ENCODE measurements around the gene TNS3.

TNS3 gene

GRCh38 chr7:47531584-47532492 is 50.1 kb downstream of the TNS3 start:
- Histone ChIP-seq H3K27me3 (replicated peaks in 2 of 5; ENCODE audit: control insufficient read depth in 4 of 5, insufficient read depth in 5 of 5, low read length in 4 of 5) (peaks cover 0 to 6% (median 0%) of the 10 kb centered on the region in 5 experiments), H3K9me3 (ENCODE audit: control extremely low read depth in 1 of 5, control insufficient read depth in 4 of 5, insufficient read depth in 2 of 5, low read depth in 1 of 5, low read length in 4 of 5) (peaks cover 0 to 11% (median 4%) of the 10 kb centered on the region in 5 experiments), H3K4me3 (ENCODE audit: control insufficient read depth in 1 of 7, extremely low read depth in 1 of 7, insufficient read depth in 4 of 7, low read depth in 2 of 7, low read length in 6 of 7) (no peak overlapping the region), H3K36me3 (ENCODE audit: control insufficient read depth in 4 of 4, insufficient read depth in 4 of 4, low read length in 3 of 4) (peaks cover 7 to 41% (median 23%) of the 10 kb centered on the region in 4 experiments), H3K4me1 (ENCODE audit: control extremely low read depth in 1 of 4, control insufficient read depth in 4 of 4, insufficient read depth in 4 of 4, low read length in 3 of 4) (peaks cover 0 to 6% (median 2%) of the 10 kb centered on the region in 4 experiments), H3K27ac (ENCODE audit: insufficient read depth in 1 of 2, low read depth in 1 of 2, low read length in 2 of 2, poor library complexity in 1 of 2, severe bottlenecking in 2 of 2) (no peak overlapping the region)
- whole genome bisulfite sequencing (ENCODE audit: insufficient coverage) = 87% methylated on average over 6 of the region's 17 CpGs
- DNase-seq = no peak
- CTCF ChIA-PET = interaction anchor here (0.8 to 1.1 kb wide), 2 partner anchors 11 to 14 kb away, joined by 3 to 4 read pairs; no protein-coding TSS in a partner anchor
- POLR2A ChIA-PET = interaction anchor here (0.6 kb wide), 1 partner anchor 39 kb away, joined by 5 read pairs; no protein-coding TSS in a partner anchor

- no peaks in the 10 kb centered on the region for H3K27me3 ChIP-seq (replicated peaks in 2 of 5; ENCODE audit: control insufficient read depth in 4 of 5, insufficient read depth in 5 of 5, low read length in 4 of 5)
- WGBS (ENCODE audit: insufficient coverage) = 94% methylated on average over 2 of the region's 6 CpGs
- DNase-seq = no peak
- no peaks in the 10 kb centered on the region for H3K4me1 ChIP-seq (ENCODE audit: control extremely low read depth in 1 of 4, control insufficient read depth in 4 of 4, insufficient read depth in 4 of 4, low read length in 3 of 4)
- peaks cover 0 to 11% (median 4%) of the 10 kb centered on the region in 5 experiments for H3K9me3 ChIP-seq (ENCODE audit: control extremely low read depth in 1 of 5, control insufficient read depth in 4 of 5, insufficient read depth in 2 of 5, low read depth in 1 of 5, low read length in 4 of 5)
- CTCF ChIA-PET = interaction anchor here (1.4 to 1.5 kb wide), 2 partner anchors 9 to 43 kb away, joined by 3 to 5 read pairs; no protein-coding TSS in a partner anchor
- no peak overlapping the region for H3K4me3 ChIP-seq (ENCODE audit: control insufficient read depth in 1 of 7, extremely low read depth in 1 of 7, insufficient read depth in 4 of 7, low read depth in 2 of 7, low read length in 6 of 7)
- POLR2A ChIA-PET = no interaction called here
- peaks cover 10 to 51% (median 33%) of the 10 kb centered on the region in 4 experiments for H3K36me3 ChIP-seq (ENCODE audit: control insufficient read depth in 4 of 4, insufficient read depth in 4 of 4, low read length in 3 of 4)
- no peak overlapping the region for H3K27ac ChIP-seq (ENCODE audit: insufficient read depth in 1 of 2, low read depth in 1 of 2, low read length in 2 of 2, poor library complexity in 1 of 2, severe bottlenecking in 2 of 2)
These were observed 51.9 kb downstream of the TNS3 start for GRCh38 chr7:47529826-47530555.

- ChIA-PET CTCF (interaction anchor here (1.4 to 1.5 kb wide), 2 partner anchors 9 to 43 kb away, joined by 3 to 5 read pairs; no protein-coding TSS in a partner anchor), POLR2A (no interaction called here)
- H3K27me3 ChIP-seq (replicated peaks in 2 of 5; ENCODE audit: control insufficient read depth in 4 of 5, insufficient read depth in 5 of 5, low read length in 4 of 5) = no peaks in the 10 kb centered on the region
- H3K9me3 ChIP-seq (ENCODE audit: control extremely low read depth in 1 of 5, control insufficient read depth in 4 of 5, insufficient read depth in 2 of 5, low read depth in 1 of 5, low read length in 4 of 5) = peaks cover 0 to 11% (median 4%) of the 10 kb centered on the region in 5 experiments
- H3K4me1 ChIP-seq (ENCODE audit: control extremely low read depth in 1 of 4, control insufficient read depth in 4 of 4, insufficient read depth in 4 of 4, low read length in 3 of 4) = no peaks in the 10 kb centered on the region
- no peak overlapping the region for H3K4me3 ChIP-seq (ENCODE audit: control insufficient read depth in 1 of 7, extremely low read depth in 1 of 7, insufficient read depth in 4 of 7, low read depth in 2 of 7, low read length in 6 of 7)
- H3K27ac ChIP-seq (ENCODE audit: insufficient read depth in 1 of 2, low read depth in 1 of 2, low read length in 2 of 2, poor library complexity in 1 of 2, severe bottlenecking in 2 of 2) = no peak overlapping the region
- no peak for DNase-seq
- WGBS (ENCODE audit: insufficient coverage) = no CpG with 5 or more reads among the region's 1 CpG
- peaks cover 11 to 55% (median 32%) of the 10 kb centered on the region in 4 experiments for H3K36me3 ChIP-seq (ENCODE audit: control insufficient read depth in 4 of 4, insufficient read depth in 4 of 4, low read length in 3 of 4)
These were observed 52.5 kb downstream of the TNS3 start for GRCh38 chr7:47529405-47529804.

DNA sequence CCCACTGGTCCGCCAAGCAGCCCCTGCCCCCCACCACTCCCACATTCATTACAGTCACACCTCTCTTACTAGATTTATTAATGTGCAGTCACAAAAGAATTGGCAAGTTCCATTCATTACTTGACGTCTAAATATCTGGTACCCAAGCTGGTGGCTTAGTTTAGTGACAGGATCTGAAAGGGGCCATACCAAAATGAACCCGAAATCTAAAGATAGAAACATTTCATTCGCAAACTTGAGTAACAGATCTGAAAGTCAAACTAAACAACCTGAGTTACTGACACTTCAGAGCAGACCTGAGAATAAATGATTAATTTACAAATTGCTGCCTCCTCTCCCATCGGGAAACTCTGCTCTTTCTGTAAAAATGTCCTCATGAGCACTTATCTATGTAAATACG is 53.4 kb downstream of the TNS3 start:
- Histone ChIP-seq H3K9me3 (ENCODE audit: control extremely low read depth in 1 of 5, control insufficient read depth in 4 of 5, insufficient read depth in 2 of 5, low read depth in 1 of 5, low read length in 4 of 5) (peaks cover 0 to 11% (median 4%) of the 10 kb centered on the region in 5 experiments), H3K4me3 (ENCODE audit: control insufficient read depth in 1 of 7, extremely low read depth in 1 of 7, insufficient read depth in 4 of 7, low read depth in 2 of 7, low read length in 6 of 7) (no peak overlapping the region), H3K27me3 (replicated peaks in 2 of 5; ENCODE audit: control insufficient read depth in 4 of 5, insufficient read depth in 5 of 5, low read length in 4 of 5) (no peaks in the 10 kb centered on the region), H3K27ac (ENCODE audit: insufficient read depth in 1 of 2, low read depth in 1 of 2, low read length in 2 of 2, poor library complexity in 1 of 2, severe bottlenecking in 2 of 2) (no peak overlapping the region), H3K4me1 (ENCODE audit: control extremely low read depth in 1 of 4, control insufficient read depth in 4 of 4, insufficient read depth in 4 of 4, low read length in 3 of 4) (no peaks in the 10 kb centered on the region), H3K36me3 (ENCODE audit: control insufficient read depth in 4 of 4, insufficient read depth in 4 of 4, low read length in 3 of 4) (peaks cover 15 to 64% (median 37%) of the 10 kb centered on the region in 4 experiments)
- ChIA-PET CTCF (no interaction called here), POLR2A (no interaction called here)
- 96% methylated on average over 4 of the region's 6 CpGs for WGBS (ENCODE audit: insufficient coverage)
- no peak for DNase-seq

- Histone ChIP-seq H3K36me3 (ENCODE audit: control insufficient read depth in 4 of 4, insufficient read depth in 4 of 4, low read length in 3 of 4) (peaks cover 17 to 68% (median 48%) of the 10 kb centered on the region in 4 experiments), H3K27ac (ENCODE audit: insufficient read depth in 1 of 2, low read depth in 1 of 2, low read length in 2 of 2, poor library complexity in 1 of 2, severe bottlenecking in 2 of 2) (no peak overlapping the region), H3K4me3 (ENCODE audit: control insufficient read depth in 1 of 7, extremely low read depth in 1 of 7, insufficient read depth in 4 of 7, low read depth in 2 of 7, low read length in 6 of 7) (no peak overlapping the region), H3K9me3 (ENCODE audit: control extremely low read depth in 1 of 5, control insufficient read depth in 4 of 5, insufficient read depth in 2 of 5, low read depth in 1 of 5, low read length in 4 of 5) (peaks cover 0 to 8% (median 3%) of the 10 kb centered on the region in 5 experiments), H3K27me3 (replicated peaks in 2 of 5; ENCODE audit: control insufficient read depth in 4 of 5, insufficient read depth in 5 of 5, low read length in 4 of 5) (no peaks in the 10 kb centered on the region), H3K4me1 (ENCODE audit: control extremely low read depth in 1 of 4, control insufficient read depth in 4 of 4, insufficient read depth in 4 of 4, low read length in 3 of 4) (no peaks in the 10 kb centered on the region)
- POLR2A ChIA-PET = no interaction called here
- WGBS (ENCODE audit: insufficient coverage) = 98% methylated on average over 6 of the region's 6 CpGs
- CTCF ChIA-PET = interaction anchor here (1.2 to 2.5 kb wide), 4 partner anchors 8 to 15 kb away, joined by 3 to 6 read pairs (median 3); no protein-coding TSS in a partner anchor
- no peak for DNase-seq
These were observed 55.4 kb downstream of the TNS3 start for GRCh38 chr7:47526466-47526865.

- H3K27me3 ChIP-seq (replicated peaks in 2 of 5; ENCODE audit: control insufficient read depth in 4 of 5, insufficient read depth in 5 of 5, low read length in 4 of 5) = no peaks in the 10 kb centered on the region
- 94% methylated on average over 12 of the region's 12 CpGs for WGBS (ENCODE audit: insufficient coverage)
- ChIA-PET POLR2A (no interaction called here), CTCF (interaction anchor here (1.2 to 2.5 kb wide), 3 partner anchors 9 to 16 kb away, joined by 3 to 6 read pairs (median 3); no protein-coding TSS in a partner anchor)
- peaks cover 0 to 11% (median 4%) of the 10 kb centered on the region in 4 experiments for H3K4me1 ChIP-seq (ENCODE audit: control extremely low read depth in 1 of 4, control insufficient read depth in 4 of 4, insufficient read depth in 4 of 4, low read length in 3 of 4)
- peaks cover 18 to 79% (median 53%) of the 10 kb centered on the region in 4 experiments for H3K36me3 ChIP-seq (ENCODE audit: control insufficient read depth in 4 of 4, insufficient read depth in 4 of 4, low read length in 3 of 4)
- H3K9me3 ChIP-seq (ENCODE audit: control extremely low read depth in 1 of 5, control insufficient read depth in 4 of 5, insufficient read depth in 2 of 5, low read depth in 1 of 5, low read length in 4 of 5) = peaks cover 0 to 6% (median 2%) of the 10 kb centered on the region in 5 experiments
- no peak for DNase-seq
- no peak overlapping the region for H3K4me3 ChIP-seq (ENCODE audit: control insufficient read depth in 1 of 7, extremely low read depth in 1 of 7, insufficient read depth in 4 of 7, low read depth in 2 of 7, low read length in 6 of 7)
- H3K27ac ChIP-seq (ENCODE audit: insufficient read depth in 1 of 2, low read depth in 1 of 2, low read length in 2 of 2, poor library complexity in 1 of 2, severe bottlenecking in 2 of 2) = no peak overlapping the region
These were observed 56.8 kb downstream of the TNS3 start for GRCh38 chr7:47525066-47525623.
